HG02588 (cell line): ENCODE measurements around the gene TNP2.
"Not testable (repeated sequence)": the region's sequence is repeated elsewhere in the genome, so short reads cannot be mapped to it uniquely, and the experiment has no call there.

Source experiments
- ATAC-seq: cut with Tn5 transposase; IDR thresholded peaks from one replicate; pipeline ENCODE4 v1.9.1; 2021; ENCODE audit warnings: mild to moderate bottlenecking, moderate library complexity; ENCODE audit not compliant: unreplicated experiment

TNP2 gene

DNA sequence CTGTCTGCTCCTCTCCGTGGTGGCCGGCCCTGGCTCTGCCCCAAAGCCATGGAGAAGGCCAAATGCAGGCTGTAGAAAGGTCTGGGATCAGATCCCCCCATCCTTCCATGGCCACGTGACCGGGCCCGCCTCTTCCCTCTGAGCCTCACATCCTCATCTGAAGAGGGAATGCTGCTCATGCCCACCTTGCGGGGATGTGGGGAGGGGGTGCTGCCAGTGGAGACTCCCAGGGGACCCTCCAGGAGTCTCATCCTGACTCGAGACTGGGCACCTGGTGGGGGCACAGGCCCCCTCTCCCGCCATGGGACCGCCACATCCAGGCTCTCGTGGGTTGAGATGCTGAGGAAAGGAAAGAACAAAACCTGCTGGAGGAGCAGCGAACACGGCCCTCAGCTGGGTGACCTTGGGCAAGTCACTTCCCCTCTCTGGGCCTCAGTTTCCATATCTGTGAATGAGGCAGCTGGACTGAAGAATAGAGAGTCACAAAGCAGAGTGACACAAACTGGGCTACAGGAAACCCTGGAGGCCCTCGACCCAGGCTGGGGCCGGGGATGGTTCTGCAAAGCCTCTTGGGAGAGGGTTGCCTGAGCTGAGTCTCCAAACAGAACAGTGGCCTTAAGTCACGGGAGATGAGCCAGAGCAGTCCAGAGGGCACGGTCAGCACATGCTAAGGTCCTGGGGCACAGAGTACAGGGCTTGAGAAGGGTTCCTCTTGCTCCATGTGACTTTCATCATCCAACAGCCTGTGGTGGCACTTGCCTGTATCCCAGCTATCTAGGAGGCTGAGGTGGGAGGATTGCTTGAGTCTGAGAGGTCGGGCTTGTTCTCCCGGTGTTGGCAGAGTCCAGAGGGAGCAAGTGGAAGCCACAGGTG, 43.2 kb downstream of the TNP2 start:
- ATAC-seq = peak; percentile 2

DNA sequence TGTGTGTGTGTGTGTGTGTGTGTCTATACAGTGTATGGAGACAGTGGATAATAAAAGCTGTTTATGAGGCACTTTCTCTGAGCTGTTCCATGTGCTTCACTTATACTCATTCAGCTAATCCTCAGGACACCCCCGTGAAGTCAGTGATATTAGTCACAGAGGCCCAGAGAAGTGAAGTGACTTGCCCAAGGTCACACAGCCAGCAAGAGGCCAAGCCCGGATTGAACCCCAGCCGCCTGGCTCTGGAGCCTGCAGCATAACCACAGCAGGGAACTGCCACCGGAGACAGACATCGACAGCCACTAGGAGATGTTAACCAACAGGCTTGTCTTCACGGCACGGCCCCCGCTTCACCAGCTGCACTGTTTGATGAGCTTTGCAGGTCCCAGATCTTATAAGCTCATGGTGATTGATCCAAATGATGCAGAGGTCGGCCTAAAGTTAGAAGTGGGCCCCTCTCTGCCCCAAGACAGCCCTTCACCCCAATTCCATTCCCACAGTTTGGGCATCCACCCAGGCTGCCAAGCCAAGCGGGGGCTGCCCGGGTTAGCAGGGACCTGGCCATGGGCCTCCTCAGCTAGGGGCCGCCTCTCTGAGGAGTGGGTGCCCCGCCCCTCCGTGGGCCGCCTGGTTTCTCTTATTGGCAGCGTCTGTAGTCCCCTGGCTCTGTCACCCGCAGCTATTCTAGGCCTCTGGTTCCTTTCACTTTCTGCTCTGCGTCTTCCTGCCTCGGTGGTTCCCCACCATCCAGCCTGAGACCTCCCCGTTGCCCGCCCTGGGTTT, 44.0 kb downstream of the TNP2 start:
- peak; percentile 83 for ATAC-seq

DNA sequence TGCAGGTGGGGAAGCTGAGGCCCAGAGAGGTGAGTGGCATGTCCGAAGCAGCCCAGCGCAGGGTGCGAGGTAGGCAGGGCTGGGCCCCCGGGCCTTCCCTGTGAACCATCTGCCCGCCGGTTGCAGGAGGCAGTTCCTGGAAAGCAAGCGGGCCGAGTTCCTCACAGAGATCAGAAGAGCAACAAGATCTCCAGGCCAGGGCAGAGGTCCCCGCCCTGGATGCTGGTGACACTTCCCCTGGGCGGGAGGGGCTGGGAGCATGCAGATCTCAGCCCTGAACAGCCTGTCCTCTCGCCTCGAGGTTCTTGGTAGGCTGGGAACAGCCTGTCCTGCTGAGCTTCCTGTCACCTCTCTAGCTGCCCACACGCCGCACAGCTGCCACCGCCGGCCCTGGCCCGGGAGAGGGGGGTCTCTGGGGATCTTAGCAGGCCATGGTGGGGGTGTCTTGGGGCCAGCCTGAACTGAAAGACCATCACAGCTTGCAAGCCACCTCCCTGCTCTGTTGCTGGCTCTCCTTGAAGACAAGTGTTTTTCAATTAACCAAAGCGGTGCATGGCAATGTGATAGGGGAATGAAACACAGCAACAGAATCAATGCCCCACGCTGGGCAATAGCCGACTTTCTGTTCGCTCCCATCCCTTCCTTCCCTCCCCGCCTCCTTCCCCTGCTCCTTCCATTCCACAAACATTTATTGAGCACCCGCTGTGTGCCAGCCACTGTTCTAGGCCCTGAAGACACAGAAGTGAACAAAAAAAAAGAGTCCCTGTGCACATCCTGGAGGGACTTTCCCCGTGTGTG, 44.8 kb downstream of the TNP2 start:
- peak; percentile 47 for ATAC-seq

DNA sequence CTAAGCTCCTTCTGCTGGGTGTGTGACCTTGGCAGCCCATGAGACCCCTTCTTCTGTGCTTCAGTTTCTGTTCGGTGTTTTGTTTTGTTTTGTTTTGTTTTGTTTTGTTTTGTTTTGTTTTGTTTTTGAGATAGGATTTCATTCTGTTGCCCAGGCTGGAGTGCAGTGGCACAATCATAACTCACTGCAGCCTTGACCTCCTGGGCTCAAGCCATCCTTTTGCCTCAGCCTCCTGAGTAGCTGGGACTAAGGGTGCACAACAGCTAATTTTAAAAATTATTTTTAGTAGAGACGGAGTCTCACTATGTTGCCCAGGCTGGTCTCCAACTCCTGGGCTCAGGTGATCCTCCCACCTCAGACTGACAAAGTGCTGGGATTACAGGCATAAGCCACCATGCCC, 48.6 kb downstream of the TNP2 start:
- ATAC-seq = not testable (repeated sequence)

DNA sequence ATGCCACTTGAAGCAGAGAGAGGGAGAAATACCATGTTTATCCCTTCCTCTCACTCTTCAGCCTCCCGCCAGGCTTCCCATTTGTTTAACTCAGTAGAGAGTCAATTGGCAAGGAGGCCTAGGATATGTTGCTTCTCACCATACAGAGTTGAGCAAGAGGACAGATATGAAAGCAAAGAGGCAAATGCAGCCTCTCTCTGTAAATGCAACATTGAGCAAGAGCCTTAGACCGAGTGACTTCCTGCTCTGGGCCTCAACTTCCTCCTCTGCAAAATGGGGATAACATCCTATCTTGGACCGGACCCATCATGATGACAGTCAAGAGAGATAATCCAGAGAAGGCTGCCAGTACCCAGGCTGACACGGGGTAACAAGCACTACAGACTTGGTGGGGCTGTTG, 49.9 kb downstream of the TNP2 start:
- no peak for ATAC-seq

DNA sequence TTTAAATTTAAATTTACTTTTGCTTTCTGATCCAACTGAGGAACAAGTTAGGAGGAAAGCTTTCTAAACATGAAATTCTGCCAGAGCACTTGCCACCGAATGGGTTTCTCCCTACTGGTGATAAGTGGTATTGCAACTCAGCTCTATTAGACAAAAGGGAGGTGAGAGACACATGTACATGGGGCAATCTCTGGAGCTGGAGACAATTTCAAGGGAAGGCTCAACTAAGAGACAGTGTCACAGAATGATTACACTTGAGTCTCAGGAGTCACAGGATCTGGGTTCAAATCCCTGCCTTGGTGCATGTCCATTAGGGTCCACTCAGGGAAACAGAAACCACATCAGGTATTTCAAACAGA, 50.5 kb downstream of the TNP2 start:
- ATAC-seq = no peak
